AG04449 (cell line): ENCODE measurements around the gene HBM.
"Not testable (repeated sequence)": the region's sequence is repeated elsewhere in the genome, so short reads cannot be mapped to it uniquely, and the experiment has no call there.

Experiments
- CTCF ChIA-PET: fragments of 350-600 bp; formaldehyde crosslinking; extraction: SDS; loops from one replicate; lab custom pipeline; 2021; ENCODE audit warnings: antibody characterized with exemption; lab: Yijun Ruan, JAX
- POLR2A ChIA-PET: fragments of 400-600, 350-600 bp; formaldehyde crosslinking; extraction: SDS; loops from one replicate; lab custom pipeline; 2020; ENCODE audit warnings: antibody characterized with exemption, inconsistent platforms; lab: Yijun Ruan, JAX
- DNase-seq: peaks from one replicate; pipeline ENCODE4 v3.0.0-alpha.2; 2010; ENCODE audit warnings: low read depth, low spot score
- H3K4me3 ChIP-seq: 2 replicates; pipeline ENCODE4 v1.5.1; 2011; ENCODE audit warnings: low read depth, mild to moderate bottlenecking, control low read depth, low read length
- TF ChIP-seq, protein P1 (sequence below): IDR thresholded peaks from one replicate; pipeline ENCODE4 v1.5.1; 2011; ENCODE audit warnings: mild to moderate bottlenecking, moderate library complexity, low read length, control low read depth, inconsistent platforms; ENCODE audit not compliant: insufficient read depth; ENCODE audit errors: missing control alignments

The HBM gene

DNA sequence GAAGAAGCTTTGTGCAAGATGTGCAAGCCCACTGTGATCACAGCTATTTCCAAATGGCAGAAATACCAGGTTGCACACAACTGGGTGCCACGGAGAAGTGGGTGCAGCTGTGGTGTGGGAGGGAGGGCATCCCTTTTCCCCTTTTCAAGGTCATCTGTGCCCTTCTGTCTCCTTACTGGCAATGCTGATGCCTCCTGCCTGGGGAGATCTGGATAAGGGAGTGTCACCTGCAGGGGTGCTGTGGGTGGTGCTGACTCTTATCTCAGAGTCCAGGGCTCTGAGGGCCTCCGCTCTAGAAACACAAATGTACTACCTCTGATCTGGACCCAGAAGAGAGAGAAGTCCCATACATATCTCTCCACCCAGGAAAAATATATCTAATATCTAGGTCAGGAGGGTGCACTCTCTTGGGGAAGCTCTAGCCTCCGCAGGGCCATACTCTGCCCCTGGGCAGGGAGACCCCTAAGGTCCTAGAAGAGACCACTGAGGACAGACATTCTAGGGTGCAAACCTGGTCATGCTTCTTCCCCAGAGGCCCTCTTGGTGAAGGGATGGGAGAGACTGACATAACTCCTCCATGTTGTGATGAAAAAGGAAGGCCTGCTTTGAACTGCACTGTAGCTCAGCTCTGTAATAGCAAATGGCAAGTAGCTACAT lies 45.8 kb upstream of the HBM start:
- ChIA-PET CTCF (interaction anchor here (3.6 to 8.8 kb wide), 4 partner anchors 11 to 61 kb away, joined by 32 to 120 read pairs (median 46); partner anchors contain the start of gene HBQ1), POLR2A (no interaction called here)
- H3K4me3 ChIP-seq, result no peak overlapping the region
- no peak for DNase-seq
- TF ChIP-seq, protein P1, sequence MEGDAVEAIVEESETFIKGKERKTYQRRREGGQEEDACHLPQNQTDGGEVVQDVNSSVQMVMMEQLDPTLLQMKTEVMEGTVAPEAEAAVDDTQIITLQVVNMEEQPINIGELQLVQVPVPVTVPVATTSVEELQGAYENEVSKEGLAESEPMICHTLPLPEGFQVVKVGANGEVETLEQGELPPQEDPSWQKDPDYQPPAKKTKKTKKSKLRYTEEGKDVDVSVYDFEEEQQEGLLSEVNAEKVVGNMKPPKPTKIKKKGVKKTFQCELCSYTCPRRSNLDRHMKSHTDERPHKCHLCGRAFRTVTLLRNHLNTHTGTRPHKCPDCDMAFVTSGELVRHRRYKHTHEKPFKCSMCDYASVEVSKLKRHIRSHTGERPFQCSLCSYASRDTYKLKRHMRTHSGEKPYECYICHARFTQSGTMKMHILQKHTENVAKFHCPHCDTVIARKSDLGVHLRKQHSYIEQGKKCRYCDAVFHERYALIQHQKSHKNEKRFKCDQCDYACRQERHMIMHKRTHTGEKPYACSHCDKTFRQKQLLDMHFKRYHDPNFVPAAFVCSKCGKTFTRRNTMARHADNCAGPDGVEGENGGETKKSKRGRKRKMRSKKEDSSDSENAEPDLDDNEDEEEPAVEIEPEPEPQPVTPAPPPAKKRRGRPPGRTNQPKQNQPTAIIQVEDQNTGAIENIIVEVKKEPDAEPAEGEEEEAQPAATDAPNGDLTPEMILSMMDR, result no peak

DNA sequence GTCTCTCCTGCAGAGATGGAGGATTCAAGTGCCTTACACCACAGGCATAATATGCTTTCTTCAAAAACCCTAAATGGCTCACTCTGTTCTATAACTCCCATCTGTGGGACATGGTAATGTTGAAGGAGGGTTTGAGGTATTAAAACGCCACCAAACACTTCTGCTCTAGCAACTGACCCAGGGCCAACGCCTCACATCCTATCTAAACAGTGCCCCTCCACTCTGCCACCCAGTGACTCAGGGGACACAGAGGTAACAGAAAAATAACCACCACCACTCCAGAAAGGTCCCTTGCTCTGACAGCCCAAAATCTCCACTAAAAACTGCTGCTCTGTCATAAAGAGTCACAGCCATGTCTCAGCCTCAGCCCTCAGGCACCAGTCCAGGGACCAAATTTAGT lies 45.0 kb upstream of the HBM start:
- CTCF ChIA-PET, result interaction anchor here (4.8 to 8.8 kb wide), 3 partner anchors 10 to 25 kb away, joined by 37 to 120 read pairs (median 54); no protein-coding TSS in a partner anchor

DNA sequence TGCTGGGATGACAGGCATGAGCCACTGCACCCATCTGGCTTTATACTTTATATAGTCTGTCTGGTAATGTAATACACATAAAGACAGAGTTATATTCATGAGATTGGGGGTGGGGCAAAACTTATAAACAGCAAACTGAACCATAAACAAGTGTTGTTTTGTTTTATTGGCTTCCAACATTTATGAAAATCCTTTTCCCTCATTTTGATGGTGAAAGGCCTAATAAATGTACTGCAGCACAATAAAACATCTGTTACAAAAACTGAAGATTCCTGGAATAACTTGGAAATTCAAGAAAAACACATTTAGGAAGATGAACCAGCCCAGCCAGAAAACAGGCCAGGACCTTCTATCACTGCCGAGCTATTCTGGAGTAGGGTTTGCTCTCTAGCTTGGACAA lies 43.4 kb upstream of the HBM start:
- ChIA-PET POLR2A (no interaction called here), CTCF (interaction anchor here (8.8 kb wide), 1 partner anchor 16 kb away, joined by 120 read pairs; no protein-coding TSS in a partner anchor)
- DNase-seq, result no peak
- TF ChIP-seq, protein P1, result no peak
- H3K4me3 ChIP-seq, result no peak overlapping the region

More for the DNA sequence above, 45.0 kb upstream of the HBM start:
- POLR2A ChIA-PET, result no interaction called here
- TF ChIP-seq, protein P1, result no peak
- H3K4me3 ChIP-seq, result no peak overlapping the region
- DNase-seq, result no peak

DNA sequence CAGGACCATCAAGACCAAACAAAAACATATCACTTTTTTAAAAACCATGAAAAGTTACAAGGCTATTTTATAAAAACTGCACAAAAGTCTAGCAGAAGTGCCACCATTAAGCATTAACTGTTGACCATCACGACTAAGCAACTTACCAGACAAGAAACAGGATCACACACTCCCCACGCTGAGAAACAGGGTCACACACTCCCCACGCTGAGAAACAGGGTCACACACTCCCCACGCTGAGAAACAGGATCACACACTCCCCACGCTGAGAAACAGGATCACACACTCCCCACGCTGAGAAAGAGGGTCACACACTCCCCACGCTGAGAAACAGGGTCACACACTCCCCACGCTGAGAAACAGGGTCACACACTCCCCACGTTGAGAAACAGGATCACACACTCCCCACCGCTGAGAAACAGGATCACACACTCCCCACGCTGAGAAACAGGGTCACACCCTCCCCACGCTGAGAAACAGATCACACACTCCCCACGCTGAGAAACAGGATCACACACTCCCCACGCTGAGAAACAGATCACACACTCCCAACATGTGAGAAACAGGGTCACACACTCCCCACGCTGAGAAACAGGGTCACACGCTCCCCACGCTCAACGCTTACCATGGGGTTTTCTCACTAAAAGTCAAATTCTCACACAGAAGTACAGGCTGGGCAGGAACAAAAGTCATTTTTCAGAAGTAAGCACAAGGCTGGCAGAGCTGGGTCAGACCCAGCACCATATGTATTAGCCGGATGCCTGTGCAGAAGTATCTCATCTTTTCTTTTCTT lies 42.0 kb upstream of the HBM start:
- POLR2A ChIA-PET, DNase-seq, H3K4me3 ChIP-seq: not testable (repeated sequence)
- CTCF ChIA-PET, result interaction anchor here (1.2 to 8.8 kb wide), 5 partner anchors 14 to 58 kb away, joined by 3 to 120 read pairs (median 8); partner anchors contain the start of gene NPRL3

DNA sequence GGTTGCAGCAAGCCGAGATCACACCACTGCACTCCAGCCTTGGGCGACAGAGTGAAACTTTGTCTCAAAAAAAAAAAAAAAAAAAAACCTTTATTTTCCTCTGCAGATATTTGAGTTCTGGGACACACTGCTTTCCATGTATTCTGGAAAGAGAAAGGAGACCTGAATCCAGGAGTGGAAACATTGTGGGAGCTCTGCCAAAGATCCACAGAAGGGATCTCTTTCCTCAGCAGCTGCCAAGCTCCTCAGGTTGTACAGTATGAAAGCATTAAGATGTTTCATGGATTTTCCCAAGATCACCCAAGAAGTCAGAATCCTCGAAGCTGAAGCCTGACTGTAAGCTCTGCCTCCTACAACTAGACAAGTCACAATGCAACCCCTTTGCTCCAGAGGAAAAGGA lies 40.8 kb upstream of the HBM start:
- no peak overlapping the region for H3K4me3 ChIP-seq
- ChIA-PET CTCF (interaction anchor here (0.8 to 4.8 kb wide), 5 partner anchors 13 to 59 kb away, joined by 3 to 41 read pairs (median 6); partner anchors contain the start of gene NPRL3), POLR2A (no interaction called here)
- TF ChIP-seq, protein P1, result no peak
- no peak for DNase-seq

DNA sequence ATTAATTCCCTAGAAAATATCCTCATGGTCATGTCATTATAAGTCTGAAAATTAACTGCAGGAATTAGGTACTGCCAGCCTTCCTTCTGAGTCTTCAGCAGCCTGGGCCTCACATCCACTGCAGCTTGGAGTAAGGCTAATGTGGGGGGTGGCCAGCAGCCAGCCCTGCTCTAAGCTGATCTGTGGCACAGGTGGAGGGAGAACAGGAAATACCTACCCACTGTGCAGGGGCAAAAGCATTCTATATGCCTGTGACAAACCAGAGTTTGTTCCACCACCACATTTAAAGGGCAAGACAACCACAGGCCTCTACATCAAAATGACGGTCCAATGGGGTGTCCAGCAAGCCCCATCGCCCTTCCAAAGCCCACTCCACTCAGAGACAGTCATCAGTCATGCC lies 36.7 kb upstream of the HBM start:
- TF ChIP-seq, protein P1, result no peak
- DNase-seq, result no peak
- POLR2A ChIA-PET, result no interaction called here
- CTCF ChIA-PET, result interaction anchor here (0.7 to 9.0 kb wide), 3 partner anchors 11 to 53 kb away, joined by 3 to 54 read pairs (median 7); no protein-coding TSS in a partner anchor
- H3K4me3 ChIP-seq, result no peak overlapping the region
